ENCODE data around the gene FAM240B.

- TF ChIP-seq POLR2A (IDR thresholded peaks at IDR 0.05; ENCODE audit: low read depth, low read length): no peak
- no peak for TF ChIP-seq POLR2AphosphoS5 (IDR thresholded peaks at IDR 0.05; ENCODE audit: low read depth, low read length)
- no peak for TF ChIP-seq SPI1 (IDR thresholded peaks at IDR 0.05; ENCODE audit: low read depth, low read length)
- no peak for TF ChIP-seq TAF1 (IDR thresholded peaks at IDR 0.05; ENCODE audit: low read depth, low read length)
- no peak for TF ChIP-seq PAX5 (IDR thresholded peaks at IDR 0.05; ENCODE audit: insufficient read depth, low read length, severe bottlenecking)
Measured at GRCh38 chr9:38699337-38699736, 20.6 kb downstream of the FAM240B start.

Measured in GM12891 (cell line).